Cerebellar cortex (tissue), 1 donor: ENCODE measurements around the gene SLC22A16.
A peak's percentile ranks its signal among the peaks of the same experiment; 100 is the strongest.

Source experiments
- DNase-seq: peaks from one replicate; pipeline ENCODE4 v3.0.0-alpha.2; 2015; ENCODE audit warnings: low spot score

Gene SLC22A16

DNA sequence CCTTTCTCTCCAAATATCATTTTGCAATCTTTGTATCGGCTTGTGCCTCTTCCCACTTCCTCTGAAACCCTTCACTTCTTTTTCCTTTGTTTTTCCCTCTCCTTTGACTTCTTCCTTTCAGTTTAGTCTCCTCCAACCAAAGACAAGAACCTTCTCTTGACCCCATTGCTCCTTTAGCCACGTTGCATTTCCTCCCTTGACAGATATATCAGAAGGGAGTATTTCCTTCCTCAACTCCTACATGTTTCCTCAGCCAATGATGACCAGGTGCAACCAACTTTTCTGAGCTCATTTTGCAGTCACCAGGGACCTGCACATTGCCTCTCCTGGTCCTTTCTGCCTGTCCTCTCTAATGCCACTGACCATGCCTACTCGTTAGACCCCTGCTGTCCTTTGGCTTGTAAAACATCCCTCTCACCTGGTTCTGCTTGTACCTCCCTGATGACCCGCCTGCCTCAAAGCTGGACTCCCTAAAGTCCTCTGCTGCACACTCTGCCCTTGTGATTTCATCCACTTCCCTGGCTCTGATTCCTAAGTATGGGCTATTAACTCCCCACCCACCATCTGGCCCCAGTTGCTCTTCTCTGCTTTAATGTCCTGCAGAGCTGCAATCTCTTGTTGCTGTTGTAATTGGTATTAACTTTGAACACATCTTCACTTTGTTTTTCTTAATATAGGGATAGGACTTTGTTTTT is 27.4 kb downstream of the SLC22A16 start:
- no peak for DNase-seq

DNA sequence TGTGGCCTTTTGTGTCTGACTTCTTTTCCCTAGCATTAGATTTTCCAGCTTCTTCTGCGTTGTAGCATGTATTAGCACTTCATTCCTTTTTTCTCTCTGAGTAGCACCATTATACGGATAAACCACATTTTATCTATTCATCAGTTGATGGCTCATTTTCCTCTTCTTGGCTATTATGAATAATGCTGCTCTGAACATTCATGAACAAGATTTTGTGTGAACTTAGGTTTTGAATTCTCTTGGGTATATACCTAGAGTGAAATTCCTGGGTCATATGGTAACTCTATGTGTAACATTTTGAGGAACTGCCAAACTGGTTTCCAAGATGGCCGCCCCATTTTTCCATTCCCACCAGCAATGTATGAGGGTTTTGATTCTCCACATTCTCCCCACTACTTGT is 28.7 kb downstream of the SLC22A16 start:
- DNase-seq: no peak

- no peak for DNase-seq
Measured at GRCh38 chr6:110446405-110446804, 30.0 kb downstream of the SLC22A16 start.

GRCh38 chr6:110440026-110440425 is 36.4 kb downstream of the SLC22A16 start:
- DNase-seq: no peak

GRCh38 chr6:110439356-110439755 is 37.1 kb downstream of the SLC22A16 start:
- DNase-seq: no peak

- DNase-seq: no peak
Measured at GRCh38 chr6:110434961-110435602, 41.3 kb downstream of the SLC22A16 start.

DNA sequence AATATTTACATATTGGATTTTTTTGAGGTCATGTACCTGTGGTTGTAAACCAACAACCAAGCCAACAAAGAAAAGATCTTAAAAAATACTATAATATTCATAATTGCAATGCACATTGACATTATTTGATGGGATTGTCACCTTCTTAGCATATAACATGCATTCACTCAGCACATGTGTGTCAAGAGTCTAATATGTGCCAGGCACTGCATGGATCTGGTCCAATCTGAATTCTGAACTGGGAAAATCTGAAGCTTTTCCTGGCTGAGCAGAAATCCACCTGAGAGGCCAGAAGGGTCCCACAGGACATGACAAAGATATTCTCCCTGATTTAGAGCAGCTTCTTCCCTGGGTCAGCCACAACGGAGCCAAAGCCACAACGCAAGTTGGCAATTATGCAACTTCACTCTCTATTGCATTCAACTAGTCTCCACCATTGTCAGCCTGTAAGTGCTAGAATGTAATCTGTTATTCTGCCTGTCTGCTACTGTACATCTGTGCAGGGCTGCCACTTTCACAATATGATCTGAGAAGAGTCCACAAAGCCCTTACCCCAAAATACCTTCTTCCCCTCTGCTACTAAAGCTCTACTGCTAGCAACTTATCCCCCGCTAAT is 44.0 kb downstream of the SLC22A16 start:
- no peak for DNase-seq

DNA sequence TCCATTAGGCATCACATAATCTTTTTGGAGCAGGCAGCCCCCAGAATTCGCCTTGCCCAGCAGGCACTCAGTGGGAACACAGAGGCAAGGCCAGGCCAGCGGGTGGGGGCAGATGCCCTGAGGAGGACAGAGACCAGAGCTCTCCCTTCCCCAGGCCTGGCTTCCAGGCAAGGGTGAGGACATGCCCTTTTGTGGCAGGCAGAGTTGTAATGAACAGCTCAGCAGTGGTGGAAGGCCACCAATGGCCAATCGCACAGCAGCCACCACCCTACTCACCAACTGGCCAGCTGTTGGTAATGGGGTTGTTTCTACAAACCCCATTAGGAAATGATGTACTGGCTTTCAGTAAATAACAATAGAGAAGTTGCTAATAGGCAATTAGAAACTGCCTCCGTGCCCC is 45.7 kb downstream of the SLC22A16 start:
- no peak for DNase-seq

GRCh38 chr6:110430236-110430635 is 46.2 kb downstream of the SLC22A16 start:
- DNase-seq: no peak

DNA sequence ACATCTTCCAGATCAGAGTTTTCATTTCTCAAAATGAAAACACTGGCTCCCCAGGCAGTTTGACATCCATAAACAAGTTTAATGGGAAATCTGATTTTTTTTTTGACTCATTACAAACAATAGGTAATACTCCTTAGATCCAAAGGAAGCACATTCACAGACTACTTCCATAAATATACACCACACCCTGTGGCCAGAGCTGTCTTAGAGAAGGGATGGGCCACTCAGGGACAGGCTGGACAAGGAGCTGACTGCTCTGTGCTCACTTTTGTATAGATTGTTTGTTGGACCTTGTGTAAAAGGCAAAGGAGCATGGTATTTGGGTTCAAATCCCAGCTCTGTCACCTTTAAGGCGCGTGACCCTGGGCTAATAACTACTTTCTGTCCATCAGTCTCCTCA is 48.3 kb downstream of the SLC22A16 start:
- DNase-seq: no peak

- DNase-seq: no peak
Measured at GRCh38 chr6:110425816-110426215, 50.6 kb downstream of the SLC22A16 start.

GRCh38 chr6:110422444-110422822 is 54.0 kb downstream of the SLC22A16 start:
- no peak for DNase-seq

- DNase-seq: no peak
Measured at GRCh38 chr6:110421749-110422443, 54.5 kb downstream of the SLC22A16 start.

- no peak for DNase-seq
Measured at GRCh38 chr6:110419028-110419739, 57.2 kb downstream of the SLC22A16 start.

GRCh38 chr6:110418594-110418993 is 57.8 kb downstream of the SLC22A16 start:
- DNase-seq: no peak

DNA sequence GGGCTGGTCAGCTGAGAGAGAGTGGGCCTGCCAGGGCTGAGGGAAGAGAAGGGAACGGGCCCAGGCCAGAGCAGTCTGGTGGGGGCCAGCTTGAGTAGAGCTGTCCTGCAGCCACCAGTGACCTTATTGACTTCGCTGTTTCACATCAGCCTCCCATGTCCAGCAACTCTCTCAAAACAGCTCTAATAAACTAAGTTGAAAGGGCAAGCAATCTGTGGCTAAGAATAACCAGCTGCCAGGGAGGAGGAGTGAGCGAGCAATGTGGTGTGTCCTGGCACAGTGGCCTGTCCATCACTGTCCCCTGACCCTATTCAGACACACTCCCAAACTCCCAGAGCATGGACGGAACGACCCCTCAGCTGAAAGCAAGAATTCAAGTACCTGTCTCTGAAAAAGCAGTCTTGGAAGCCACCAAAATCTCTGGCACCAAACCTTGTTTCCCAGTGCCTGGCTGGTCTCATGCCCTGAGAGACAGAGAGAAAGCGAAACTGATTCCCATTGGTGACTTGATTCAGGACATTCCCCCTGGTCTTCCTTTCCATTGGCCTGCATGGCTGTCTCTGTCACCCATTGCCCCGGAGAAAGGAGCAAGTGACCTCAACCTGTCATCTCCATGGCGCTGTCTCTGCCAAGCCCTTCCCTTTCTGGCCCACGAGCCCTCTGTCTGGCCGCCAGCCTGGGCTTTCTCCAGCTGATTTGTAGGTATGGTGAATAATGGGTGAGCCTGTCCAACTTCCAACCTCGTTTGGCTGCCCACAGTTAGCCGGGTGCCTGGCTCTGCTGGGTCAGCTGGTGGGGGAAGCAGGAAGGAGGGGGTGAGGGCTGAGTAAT is 61.1 kb downstream of the SLC22A16 start, which contains the start of gene DDO:
TSS of gene DDO (minus strand) at position 490 of the 831 bp plus-strand sequence. CDS start 2,113 bp downstream, outside the sequence.
- peak; percentile 96 for DNase-seq

DNA sequence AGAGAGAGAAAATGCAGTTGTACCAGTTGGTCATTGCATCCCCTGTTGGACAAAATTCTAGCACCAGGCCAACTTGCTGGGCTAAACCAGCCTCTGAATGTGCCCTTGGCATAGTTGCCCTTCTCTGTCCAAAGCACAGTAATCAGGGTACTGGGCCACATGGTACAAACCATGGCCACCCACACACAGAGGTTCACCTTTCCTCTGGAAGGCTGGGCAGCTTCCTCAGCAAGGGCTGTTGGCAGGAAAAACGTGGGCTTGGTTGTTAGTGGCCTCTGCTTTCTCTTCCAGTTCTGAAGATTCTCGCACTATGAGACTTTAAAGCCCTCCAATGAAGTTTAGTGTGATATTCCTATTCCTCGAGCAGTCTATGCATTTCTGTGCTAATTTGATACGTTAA is 61.7 kb downstream of the SLC22A16 start:
- DNase-seq: peak; percentile 16

- DNase-seq: no peak
Measured at GRCh38 chr6:110412360-110412759, 64.1 kb downstream of the SLC22A16 start.

GRCh38 chr6:110410511-110410910 is 65.9 kb downstream of the SLC22A16 start:
- no peak for DNase-seq

DNA sequence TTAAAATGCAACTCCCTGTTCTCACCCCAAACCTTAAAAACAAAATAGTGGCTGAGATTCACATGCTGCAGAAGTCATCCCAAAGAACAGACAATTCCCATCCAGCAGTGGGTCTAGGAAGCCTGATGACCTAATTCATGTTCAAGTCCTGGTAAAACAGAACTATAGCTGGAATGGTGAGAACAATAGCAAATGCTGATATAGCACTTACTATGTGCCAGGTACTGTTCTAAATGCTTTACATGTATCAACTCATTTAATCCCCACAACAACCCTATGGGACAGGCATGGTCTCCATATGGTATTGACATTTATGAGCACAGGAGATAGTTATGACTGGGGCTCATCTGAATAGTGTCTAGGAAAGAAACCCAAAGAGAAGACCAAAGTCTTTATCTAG is 66.6 kb downstream of the SLC22A16 start:
- DNase-seq: no peak

DNA sequence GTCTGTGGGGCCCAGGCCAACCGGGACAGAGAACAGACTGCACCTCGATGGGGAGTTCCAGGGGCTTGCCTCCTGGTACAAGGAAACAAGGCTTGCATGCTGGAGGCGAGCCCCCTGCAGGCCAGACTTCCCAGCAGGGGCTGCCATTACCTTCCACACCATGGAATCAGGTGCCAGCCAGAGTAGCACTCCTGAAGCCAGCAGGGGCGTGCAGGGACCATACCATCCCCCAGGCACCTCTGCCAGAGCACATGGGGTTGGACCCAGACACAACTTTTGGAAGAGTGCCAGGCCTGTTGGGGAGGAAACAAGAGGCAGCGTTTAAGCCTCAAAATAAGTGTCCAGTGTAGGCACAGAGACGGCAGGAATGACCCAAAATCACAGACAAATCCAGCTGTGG is 67.5 kb downstream of the SLC22A16 start:
- DNase-seq: no peak
